Immature natural killer cell (primary cell): ENCODE results near the gene PRICKLE1. TPM values are rescaled to one million over a fixed set of nuclear protein-coding genes. Genes with fewer than 3 reads are reported as not detected.

Experiments
- DNase-seq, 3 donors: peaks; one replicate each; pipeline ENCODE4 v3.0.0; 2022; ENCODE audit warnings: mixed read lengths in 1 of 3
- H3K27ac Mint-ChIP-seq, 6 donors: one replicate each; pipeline ENCODE4 v1.8.0; 2020; ENCODE audit warnings: mixed read lengths in 6 of 6, mild to moderate bottlenecking in 5 of 6, inconsistent platforms in 4 of 6, moderate library complexity in 3 of 6
- H3K27me3 Mint-ChIP-seq, 3 donors: one replicate each; pipeline ENCODE4 v1.8.0; 2020 to 2021; ENCODE audit warnings: low read depth in 3 of 3, mild to moderate bottlenecking in 3 of 3, mixed read lengths in 3 of 3, moderate library complexity in 3 of 3, inconsistent platforms in 1 of 3
- H3K36me3 Mint-ChIP-seq, 3 donors: one replicate each; pipeline ENCODE4 v1.8.0; 2020; ENCODE audit warnings: mixed read lengths in 3 of 3, inconsistent platforms in 2 of 3, mild to moderate bottlenecking in 2 of 3
- H3K4me1 Mint-ChIP-seq, 2 donors: one replicate each; pipeline ENCODE4 v1.8.0; 2020; ENCODE audit warnings: inconsistent platforms in 2 of 2, mild to moderate bottlenecking in 2 of 2, mixed read lengths in 2 of 2, moderate library complexity in 1 of 2
- H3K4me3 Mint-ChIP-seq, 5 donors: one replicate each; pipeline ENCODE4 v1.8.0; 2020; ENCODE audit warnings: mild to moderate bottlenecking in 5 of 5, mixed read lengths in 5 of 5, inconsistent platforms in 3 of 5, moderate library complexity in 3 of 5
- H3K9me3 Mint-ChIP-seq, 6 donors: one replicate each; pipeline ENCODE4 v1.8.0; 2020; ENCODE audit warnings: mild to moderate bottlenecking in 6 of 6, mixed read lengths in 6 of 6, inconsistent platforms in 4 of 6, moderate library complexity in 3 of 6
- polyA plus RNA-seq, 3 donors: library from polyadenylated mRNA; unstranded; fragments of 300-500 nt; fragmentation: Illumina TruSeq; gene quantifications; one replicate each; pipeline ENCODE4 v1.2.3, GENCODE V29; 2021

PRICKLE1 gene
- polyA plus RNA-seq, 3 donors from 2014 or later = 0.08 to 0.38 TPM; not detected in 1

- no peak overlapping the region for H3K4me3 Mint-ChIP-seq
- no peak for DNase-seq
- no peaks in the 10 kb centered on the region for H3K4me1 Mint-ChIP-seq
- peaks cover 0 to 5% (median 0%) of the 10 kb centered on the region in 6 donors for H3K9me3 Mint-ChIP-seq
- H3K27me3 Mint-ChIP-seq = peaks cover 0 to 1% (median 0%) of the 10 kb centered on the region in 3 donors
- H3K27ac Mint-ChIP-seq = no peak overlapping the region
- H3K36me3 Mint-ChIP-seq = peaks cover 33 to 72% (median 60%) of the 10 kb centered on the region in 3 donors
These were observed 146.7 kb downstream of the PRICKLE1 start for GRCh38 chr12:42442888-42443287.

GRCh38 chr12:42442311-42442759 is 147.2 kb downstream of the PRICKLE1 start:
- H3K36me3 Mint-ChIP-seq = peaks cover 33 to 67% (median 55%) of the 10 kb centered on the region in 3 donors
- no peak for DNase-seq
- H3K27ac Mint-ChIP-seq = no peak overlapping the region
- H3K4me1 Mint-ChIP-seq = no peaks in the 10 kb centered on the region
- H3K9me3 Mint-ChIP-seq = peaks cover 0 to 5% (median 0%) of the 10 kb centered on the region in 6 donors
- peaks cover 0 to 1% (median 0%) of the 10 kb centered on the region in 3 donors for H3K27me3 Mint-ChIP-seq
- no peak overlapping the region for H3K4me3 Mint-ChIP-seq

- peaks cover 27 to 57% (median 43%) of the 10 kb centered on the region in 3 donors for H3K36me3 Mint-ChIP-seq
- H3K27me3 Mint-ChIP-seq = peaks cover 0 to 1% (median 0%) of the 10 kb centered on the region in 3 donors
- DNase-seq = no peak
- H3K27ac Mint-ChIP-seq = no peak overlapping the region
- H3K4me3 Mint-ChIP-seq = no peak overlapping the region
- peaks cover 0 to 5% (median 0%) of the 10 kb centered on the region in 6 donors for H3K9me3 Mint-ChIP-seq
- H3K4me1 Mint-ChIP-seq = no peaks in the 10 kb centered on the region
These were observed 148.9 kb downstream of the PRICKLE1 start for GRCh38 chr12:42440608-42441007.

DNA sequence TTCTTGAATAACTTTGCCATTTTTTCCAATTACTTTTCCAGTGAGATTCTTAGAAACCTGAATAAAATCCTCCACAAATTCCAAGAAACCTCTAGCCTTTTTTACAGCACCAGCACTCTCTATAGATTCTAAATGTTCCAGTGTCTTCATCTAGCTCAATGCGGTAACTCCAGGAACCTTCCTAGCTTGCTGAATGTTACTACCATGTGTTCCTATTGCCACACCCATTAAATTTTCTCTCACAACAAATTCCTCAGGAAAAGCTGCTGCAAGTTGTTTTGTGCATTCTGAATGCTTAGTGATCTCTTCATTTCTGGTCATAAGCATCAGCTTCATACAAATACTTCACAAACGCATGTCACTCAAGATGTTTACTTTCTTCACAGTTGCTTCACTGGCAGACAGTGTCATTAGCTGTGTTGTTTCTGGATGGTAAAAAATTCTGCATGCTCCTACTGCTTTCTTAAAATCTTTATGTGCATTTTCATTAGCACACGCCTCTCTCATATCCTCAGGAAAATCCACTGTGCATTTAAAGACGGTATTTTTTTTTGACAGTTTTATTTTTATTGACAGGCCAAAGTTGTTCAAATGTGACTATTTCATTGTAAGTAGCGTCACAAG is 156.9 kb downstream of the PRICKLE1 start:
- H3K4me3 Mint-ChIP-seq = no peak overlapping the region
- H3K27ac Mint-ChIP-seq = no peak overlapping the region
- no peak for DNase-seq
- no peaks in the 10 kb centered on the region for H3K9me3 Mint-ChIP-seq
- peaks cover 0 to 4% of the 10 kb centered on the region in 2 donors for H3K4me1 Mint-ChIP-seq
- H3K36me3 Mint-ChIP-seq = peaks cover 27 to 45% (median 32%) of the 10 kb centered on the region in 3 donors
- peaks cover 0 to 3% (median 0%) of the 10 kb centered on the region in 3 donors for H3K27me3 Mint-ChIP-seq

GRCh38 chr12:42428850-42429249 is 160.7 kb downstream of the PRICKLE1 start:
- DNase-seq = no peak
- no peak overlapping the region for H3K4me3 Mint-ChIP-seq
- H3K36me3 Mint-ChIP-seq = peaks cover 41 to 52% (median 41%) of the 10 kb centered on the region in 3 donors
- H3K9me3 Mint-ChIP-seq = no peaks in the 10 kb centered on the region
- no peak overlapping the region for H3K27ac Mint-ChIP-seq
- peaks cover 7 to 16% of the 10 kb centered on the region in 2 donors for H3K4me1 Mint-ChIP-seq
- H3K27me3 Mint-ChIP-seq = peaks cover 0 to 4% (median 3%) of the 10 kb centered on the region in 3 donors

DNA sequence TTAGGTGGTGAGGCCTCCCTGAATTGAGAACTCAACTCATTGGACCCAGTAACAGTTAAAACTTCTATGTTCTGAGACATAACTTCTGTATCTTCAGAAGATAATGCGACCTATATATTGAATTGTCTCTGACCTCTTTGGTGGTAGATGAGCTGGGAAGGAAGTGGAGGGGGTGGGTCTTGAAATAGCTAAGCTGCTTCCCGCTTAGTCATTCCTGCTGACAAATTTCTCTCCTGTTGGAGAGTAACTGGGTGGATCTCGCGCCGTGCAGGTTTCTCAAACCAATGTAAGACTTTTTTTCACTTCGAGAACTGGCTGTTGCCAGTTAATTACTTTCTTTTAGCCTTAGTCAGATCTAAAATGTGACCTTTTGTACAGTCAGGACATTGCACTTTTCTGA is 162.8 kb downstream of the PRICKLE1 start:
- DNase-seq = no peak
- Mint-ChIP-seq H3K4me1 (peaks cover 7 to 21% of the 10 kb centered on the region in 2 donors), H3K9me3 (no peaks in the 10 kb centered on the region), H3K36me3 (peaks cover 26 to 36% (median 27%) of the 10 kb centered on the region in 3 donors), H3K27me3 (peaks cover 0 to 3% (median 3%) of the 10 kb centered on the region in 3 donors), H3K27ac (peak overlapping the region in 1 of 6 donors; percentile 54), H3K4me3 (no peak overlapping the region)

DNA sequence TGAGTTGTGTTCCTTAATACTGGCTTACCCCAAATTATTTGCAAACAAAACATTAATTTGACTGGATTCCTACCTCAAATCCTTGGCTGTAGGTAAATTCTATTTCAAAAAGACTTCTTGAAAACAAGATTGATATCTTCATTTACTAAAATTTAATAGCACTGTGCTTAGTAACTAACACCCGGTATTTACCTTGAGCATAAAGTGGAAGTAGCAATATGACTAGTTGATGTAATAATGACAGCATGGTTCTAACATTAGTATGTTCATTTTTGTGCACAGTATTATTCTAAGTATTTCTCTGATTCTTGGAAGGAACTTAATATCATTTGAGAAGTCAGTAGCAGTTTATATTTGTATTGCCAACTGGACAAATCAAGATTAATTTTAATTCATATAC is 166.8 kb downstream of the PRICKLE1 start:
- H3K4me1 Mint-ChIP-seq = peaks cover 17 to 40% of the 10 kb centered on the region in 2 donors
- peaks cover 0 to 5% (median 3%) of the 10 kb centered on the region in 3 donors for H3K27me3 Mint-ChIP-seq
- peaks cover 10 to 20% (median 12%) of the 10 kb centered on the region in 3 donors for H3K36me3 Mint-ChIP-seq
- no peak for DNase-seq
- H3K27ac Mint-ChIP-seq = no peak overlapping the region
- no peak overlapping the region for H3K4me3 Mint-ChIP-seq
- no peaks in the 10 kb centered on the region for H3K9me3 Mint-ChIP-seq

GRCh38 chr12:42421844-42422779 is 167.4 kb downstream of the PRICKLE1 start:
- H3K27ac Mint-ChIP-seq = no peak overlapping the region
- H3K27me3 Mint-ChIP-seq = peaks cover 0 to 4% (median 0%) of the 10 kb centered on the region in 3 donors
- H3K36me3 Mint-ChIP-seq = peaks cover 5 to 16% (median 6%) of the 10 kb centered on the region in 3 donors
- peaks cover 19 to 41% of the 10 kb centered on the region in 2 donors for H3K4me1 Mint-ChIP-seq
- no peak overlapping the region for H3K4me3 Mint-ChIP-seq
- no peaks in the 10 kb centered on the region for H3K9me3 Mint-ChIP-seq
- no peak for DNase-seq

GRCh38 chr12:42420395-42420794 is 169.2 kb downstream of the PRICKLE1 start:
- Mint-ChIP-seq H3K27me3 (peaks cover 0 to 2% (median 0%) of the 10 kb centered on the region in 3 donors), H3K9me3 (no peaks in the 10 kb centered on the region), H3K36me3 (peaks cover 5 to 13% (median 9%) of the 10 kb centered on the region in 3 donors), H3K4me3 (no peak overlapping the region), H3K27ac (no peak overlapping the region), H3K4me1 (peaks cover 19 to 46% of the 10 kb centered on the region in 2 donors)
- no peak for DNase-seq

- H3K9me3 Mint-ChIP-seq = no peaks in the 10 kb centered on the region
- DNase-seq = no peak
- no peak overlapping the region for H3K4me3 Mint-ChIP-seq
These were observed 179.2 kb downstream of the PRICKLE1 start for GRCh38 chr12:42410340-42410739.

GRCh38 chr12:42409471-42409870 is 180.1 kb downstream of the PRICKLE1 start:
- no peak for DNase-seq
- Mint-ChIP-seq H3K4me1 (peaks cover 8 to 35% of the 10 kb centered on the region in 2 donors), H3K9me3 (no peaks in the 10 kb centered on the region), H3K36me3 (peaks cover 14 to 20% (median 14%) of the 10 kb centered on the region in 3 donors), H3K4me3 (no peak overlapping the region), H3K27ac (peak overlapping the region in 2 of 6 donors; percentile 33 to 71), H3K27me3 (peaks cover 0 to 1% (median 0%) of the 10 kb centered on the region in 3 donors)

More at GRCh38 chr12:42410340-42410739, 179.2 kb downstream of the PRICKLE1 start:
- H3K27ac Mint-ChIP-seq = no peak overlapping the region
- peaks cover 8 to 32% of the 10 kb centered on the region in 2 donors for H3K4me1 Mint-ChIP-seq
- peaks cover 13 to 17% (median 13%) of the 10 kb centered on the region in 3 donors for H3K36me3 Mint-ChIP-seq
- H3K27me3 Mint-ChIP-seq = peaks cover 0 to 1% (median 0%) of the 10 kb centered on the region in 3 donors

DNA sequence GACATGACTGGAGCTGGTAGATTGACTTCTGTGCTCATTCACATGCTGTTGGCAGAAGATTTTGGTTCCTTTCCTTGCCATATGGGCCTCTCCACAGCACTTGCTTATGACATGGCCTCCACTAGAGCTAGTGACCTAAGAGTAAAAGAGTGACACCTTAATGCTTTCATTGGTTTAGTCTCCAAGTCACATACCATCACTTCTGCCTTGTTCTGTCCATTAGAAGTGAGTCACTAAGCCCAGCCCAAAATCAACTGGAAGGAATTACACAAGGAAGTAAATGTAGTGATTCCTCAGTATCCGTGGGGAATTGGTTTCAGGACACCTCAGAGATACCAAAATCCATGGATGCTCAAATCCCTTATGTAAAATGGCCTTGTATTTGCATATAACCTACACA is 182.2 kb downstream of the PRICKLE1 start:
- H3K36me3 Mint-ChIP-seq = peaks cover 12 to 20% (median 14%) of the 10 kb centered on the region in 3 donors
- DNase-seq = no peak
- H3K4me1 Mint-ChIP-seq = peaks cover 4 to 29% of the 10 kb centered on the region in 2 donors
- H3K27me3 Mint-ChIP-seq = peaks cover 0 to 1% (median 0%) of the 10 kb centered on the region in 3 donors
- no peak overlapping the region for H3K4me3 Mint-ChIP-seq
- no peaks in the 10 kb centered on the region for H3K9me3 Mint-ChIP-seq
- H3K27ac Mint-ChIP-seq = peak overlapping the region in 1 of 6 donors; percentile 3
